Forelimb muscle (tissue), 1 donor: ENCODE measurements around the gene MMP24OS. TPM values are rescaled to one million over a fixed set of nuclear protein-coding genes. Genes with fewer than 3 reads are reported as not detected.
"Not testable (repeated sequence)": the region's sequence is repeated elsewhere in the genome, so short reads cannot be mapped to it uniquely, and the experiment has no call there.

Experiments used
- DNase-seq: peaks from one replicate; pipeline ENCODE4 v3.0.0-alpha.2; 2013; ENCODE audit warnings: low read depth
- polyA plus RNA-seq: library from polyadenylated mRNA; unstranded; fragments of 120-200 nt; gene quantifications from one replicate; pipeline ENCODE4 v1.2.1, GENCODE V29; 2013; ENCODE audit not compliant: insufficient read length

The MMP24OS gene
- polyA plus RNA-seq, 1 donor = 23.9 TPM

GRCh38 chr20:35275741-35276251 is 2.1 kb downstream of the MMP24OS start:
- no peak for DNase-seq

GRCh38 chr20:35274172-35275092 is 3.5 kb downstream of the MMP24OS start:
- no peak for DNase-seq

- no peak for DNase-seq
Observed at GRCh38 chr20:35273449-35274171, 4.3 kb downstream of the MMP24OS start.

- no peak for DNase-seq
Observed at GRCh38 chr20:35271904-35272303, 6.0 kb downstream of the MMP24OS start.

- DNase-seq = no peak
Observed at GRCh38 chr20:35271073-35271882, 6.6 kb downstream of the MMP24OS start.

DNA sequence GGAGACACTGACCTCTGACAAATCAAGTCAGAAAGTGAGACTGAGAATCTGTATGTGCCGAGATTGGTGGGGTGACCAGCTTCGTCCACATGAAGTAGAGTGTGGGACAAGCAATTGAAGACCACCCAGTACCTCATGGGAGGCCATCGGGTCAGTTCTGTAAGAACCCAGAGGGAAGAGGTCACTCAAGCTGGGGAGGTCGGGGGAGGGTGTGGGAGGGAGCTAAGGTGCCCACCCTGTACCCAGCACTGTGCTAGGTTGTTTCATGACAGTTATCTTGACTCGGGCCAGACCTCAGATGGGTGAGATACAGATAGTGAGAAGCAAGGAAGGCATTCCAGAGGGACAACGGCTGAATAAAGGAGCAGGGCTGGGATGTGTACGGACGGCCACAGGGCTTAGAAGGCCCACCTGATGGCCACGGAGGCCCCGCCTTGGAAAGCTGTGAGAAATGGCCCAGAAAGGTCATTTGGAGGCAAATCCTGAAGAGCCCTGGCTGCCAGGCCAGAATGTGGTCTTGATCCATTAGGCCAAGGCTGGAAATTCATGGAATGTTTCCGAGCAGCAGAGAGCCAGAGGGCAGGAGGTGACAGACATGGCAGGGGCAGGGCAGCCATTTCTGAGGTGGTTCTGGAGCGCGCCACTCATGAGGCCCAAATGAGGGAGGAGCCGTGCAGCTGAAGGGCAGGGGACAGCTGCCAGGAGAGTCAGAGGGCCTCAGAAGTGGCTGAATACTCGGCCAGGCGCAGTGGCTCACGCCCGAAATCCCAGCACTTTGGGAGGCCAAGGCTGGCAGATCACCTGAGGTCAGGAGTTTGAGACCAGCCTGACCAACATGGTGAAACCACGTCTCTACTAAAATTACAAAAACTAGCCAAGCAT is 7.7 kb downstream of the MMP24OS start:
- DNase-seq = no peak

DNA sequence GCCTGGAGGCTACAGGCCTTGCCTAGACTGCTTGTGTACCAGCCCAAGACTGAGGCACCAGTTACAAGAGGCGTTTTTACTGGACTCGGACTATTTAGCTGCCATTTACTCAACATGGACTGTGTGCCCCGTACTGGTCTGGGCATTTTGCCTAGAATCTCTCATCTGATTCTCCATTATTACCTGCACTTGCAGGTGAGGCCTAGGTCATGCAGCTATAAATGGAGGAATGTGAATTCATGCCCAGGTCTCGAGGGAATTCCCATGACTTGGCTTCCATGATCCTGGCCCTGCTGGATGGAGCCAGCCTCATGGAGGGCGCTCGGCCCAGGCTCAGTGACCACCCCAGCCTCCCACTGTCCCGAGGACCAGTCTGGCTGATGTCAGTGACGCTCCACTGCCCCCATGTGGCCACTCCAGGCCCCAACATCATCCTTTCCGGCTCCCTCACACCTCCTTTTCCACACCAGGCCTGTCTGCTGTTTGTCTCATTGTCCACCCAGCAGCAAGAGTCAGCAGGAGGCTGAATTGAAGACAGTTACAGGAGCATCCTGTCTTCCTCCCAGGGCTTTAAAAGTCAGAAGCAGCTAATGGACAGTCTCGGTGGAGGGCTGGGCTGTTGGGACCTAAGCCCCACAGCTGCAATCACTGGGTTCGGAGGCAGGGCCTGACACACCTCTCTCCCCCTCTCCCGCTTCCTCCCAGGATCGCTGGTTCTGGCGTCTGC is 8.7 kb downstream of the MMP24OS start:
- DNase-seq = no peak

- no peak for DNase-seq
Observed at GRCh38 chr20:35267092-35267491, 10.8 kb downstream of the MMP24OS start.

DNA sequence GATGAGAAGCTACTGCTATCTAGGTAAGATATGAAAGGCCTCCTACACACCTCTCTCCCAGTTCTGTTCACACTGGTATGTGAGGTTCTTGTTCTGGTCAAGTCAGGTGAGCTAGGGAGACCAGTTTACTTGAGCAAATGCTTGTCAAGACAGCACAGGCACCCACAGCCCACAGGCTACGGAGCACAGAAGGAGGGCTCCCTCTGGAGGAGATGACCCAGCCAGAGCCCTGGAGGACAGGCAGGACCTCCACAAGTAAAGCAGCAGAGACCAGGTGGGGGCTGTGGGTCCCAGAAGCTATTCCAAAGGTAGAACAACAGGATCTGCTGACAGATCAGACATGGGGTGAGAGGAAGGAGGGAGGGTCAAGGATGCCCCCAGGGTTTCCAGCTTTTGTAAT is 13.2 kb downstream of the MMP24OS start:
- DNase-seq = no peak

GRCh38 chr20:35263532-35264341 is 14.2 kb downstream of the MMP24OS start:
- DNase-seq = no peak

DNA sequence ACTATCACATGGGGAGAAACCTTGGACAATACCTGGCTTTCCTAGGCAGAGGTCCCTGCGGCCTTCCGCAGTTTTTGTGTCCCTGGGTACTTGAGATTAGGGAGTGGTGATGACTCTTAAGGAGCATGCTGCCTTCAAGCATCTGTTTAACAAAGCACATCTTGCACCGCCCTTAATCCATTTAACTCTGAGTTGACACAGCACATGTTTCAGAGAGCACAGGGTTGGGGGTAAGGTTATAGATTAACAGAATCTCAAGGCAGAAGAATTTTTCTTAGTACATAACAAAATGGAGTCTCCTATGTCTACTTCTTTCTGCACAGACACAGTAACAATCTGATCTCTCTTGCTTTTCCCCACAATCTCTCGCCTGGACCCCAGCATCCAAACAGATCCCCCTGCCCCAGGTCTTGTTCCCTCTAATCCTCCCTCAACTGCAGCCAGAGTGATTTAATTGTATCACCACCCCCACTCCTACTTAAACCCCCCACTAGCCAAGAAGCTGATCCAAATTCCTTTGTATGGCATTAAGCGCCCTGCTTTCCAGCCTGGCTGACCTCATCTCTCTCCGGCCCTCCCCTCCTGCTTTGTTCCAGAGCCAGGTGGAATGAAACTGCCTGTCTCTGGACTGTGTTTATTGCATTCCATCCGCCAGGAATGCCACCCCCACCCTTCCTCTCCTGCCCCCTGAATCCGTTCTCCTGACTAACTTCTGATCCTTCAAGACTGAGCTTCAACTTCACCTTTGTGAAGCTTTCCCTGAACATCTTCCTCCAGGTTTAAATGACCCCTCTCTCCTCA is 15.0 kb downstream of the MMP24OS start:
- not testable (repeated sequence) for DNase-seq

GRCh38 chr20:35262321-35262720 is 15.6 kb downstream of the MMP24OS start:
- not testable (repeated sequence) for DNase-seq

DNA sequence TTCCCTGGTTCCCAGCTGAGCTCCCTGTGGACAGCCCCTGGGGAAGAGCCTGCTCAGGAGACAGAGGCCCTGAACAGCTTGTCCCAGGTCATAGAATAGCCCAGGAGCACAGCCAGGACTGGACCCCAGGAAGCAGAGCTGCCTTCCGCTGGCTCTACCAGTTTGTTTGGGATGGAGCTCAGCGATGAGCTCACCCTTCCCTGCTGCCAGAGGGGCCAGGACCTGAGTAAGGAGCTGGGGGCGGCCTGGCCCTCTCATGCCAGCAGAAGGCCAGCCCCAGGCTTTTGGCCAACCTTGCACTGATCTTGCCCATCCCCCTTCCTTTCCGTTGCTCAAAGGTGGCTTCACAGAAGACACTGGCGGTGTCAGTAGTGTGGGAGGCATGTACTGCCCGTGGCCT is 17.5 kb downstream of the MMP24OS start:
- DNase-seq = no peak

- DNase-seq = no peak
Observed at GRCh38 chr20:35257175-35257909, 20.6 kb downstream of the MMP24OS start.

DNA sequence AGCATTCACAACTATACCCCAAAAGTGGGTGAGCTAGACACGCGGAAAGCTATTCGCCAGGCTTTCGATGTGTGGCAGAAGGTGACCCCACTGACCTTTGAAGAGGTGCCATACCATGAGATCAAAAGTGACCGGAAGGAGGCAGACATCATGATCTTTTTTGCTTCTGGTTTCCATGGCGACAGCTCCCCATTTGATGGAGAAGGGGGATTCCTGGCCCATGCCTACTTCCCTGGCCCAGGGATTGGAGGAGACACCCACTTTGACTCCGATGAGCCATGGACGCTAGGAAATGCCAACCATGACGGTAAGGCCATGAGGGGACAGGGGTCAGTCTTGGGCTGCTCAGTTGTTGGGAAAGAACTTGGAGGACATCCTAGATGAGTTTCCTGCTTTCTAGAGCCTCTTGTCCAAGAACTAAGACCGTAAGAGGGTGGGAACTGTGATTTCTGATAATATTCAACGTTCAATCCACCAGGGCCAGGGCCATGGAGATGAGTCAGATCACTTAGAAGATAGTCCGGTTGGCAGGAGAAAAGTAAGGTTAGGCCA is 23.4 kb downstream of the MMP24OS start:
- DNase-seq = no peak

- no peak for DNase-seq
Observed at GRCh38 chr20:35253010-35253409, 24.9 kb downstream of the MMP24OS start.

GRCh38 chr20:35252598-35252997 is 25.3 kb downstream of the MMP24OS start:
- not testable (repeated sequence) for DNase-seq
